H9 (cell line): ENCODE measurements around the gene HMCN1. TPM values are rescaled to one million over a fixed set of nuclear protein-coding genes. Genes with fewer than 3 reads are reported as not detected.

Experiments
- DNase-seq: peaks from one replicate; pipeline ENCODE4 v3.0.0-alpha.2; 2017
- H2AFZ ChIP-seq: one replicate; pipeline ENCODE4 v1.6.1; 2013; ENCODE audit warnings: mild to moderate bottlenecking, low read length, control low read depth, moderate library complexity
- H2AK5ac ChIP-seq: 2 replicates; pipeline ENCODE4 v1.6.1; 2013; ENCODE audit warnings: low read length, control low read depth, mixed read lengths; ENCODE audit not compliant: insufficient read length
- H2BK120ac ChIP-seq: one replicate; pipeline ENCODE4 v1.6.1; 2013; ENCODE audit warnings: low read depth, mild to moderate bottlenecking, low read length, control low read depth, inconsistent platforms; ENCODE audit not compliant: poor library complexity, severe bottlenecking
- H2BK12ac ChIP-seq: 2 replicates; pipeline ENCODE4 v1.6.1; 2013; ENCODE audit warnings: low read length, control low read depth, mixed read lengths, low read depth; ENCODE audit not compliant: insufficient read length
- H2BK15ac ChIP-seq: 2 replicates; pipeline ENCODE4 v1.6.1; 2013; ENCODE audit warnings: low read depth, low read length, control low read depth
- H2BK20ac ChIP-seq: one replicate; pipeline ENCODE4 v1.6.1; 2013; ENCODE audit warnings: low read depth, mild to moderate bottlenecking, low read length, control low read depth, inconsistent platforms; ENCODE audit not compliant: poor library complexity, severe bottlenecking
- H2BK5ac ChIP-seq: 2 replicates; pipeline ENCODE4 v1.6.1; 2013; ENCODE audit warnings: low read length, control low read depth, mixed read lengths; ENCODE audit not compliant: insufficient read length
- H3K14ac ChIP-seq: 2 replicates; pipeline ENCODE4 v1.6.1; 2013; ENCODE audit warnings: low read length, control low read depth; ENCODE audit not compliant: insufficient read depth
- H3K18ac ChIP-seq: 2 replicates; pipeline ENCODE4 v1.6.1; 2013; ENCODE audit warnings: low read depth, mild to moderate bottlenecking, mixed read lengths, low read length, control low read depth; ENCODE audit not compliant: insufficient read length
- H3K23ac ChIP-seq: 2 replicates; pipeline ENCODE4 v1.6.1; 2013; ENCODE audit warnings: low read length, control low read depth, mixed read lengths, low read depth; ENCODE audit not compliant: insufficient read length
- H3K23me2 ChIP-seq: 2 replicates; pipeline ENCODE4 v1.6.1; 2013; ENCODE audit warnings: low read depth, mild to moderate bottlenecking, mixed read lengths, low read length, control low read depth; ENCODE audit not compliant: insufficient read length, poor library complexity, severe bottlenecking
- H3K27ac ChIP-seq: 2 replicates; pipeline ENCODE4 v1.5.1; 2013; ENCODE audit warnings: low read length, control low read depth, mixed read lengths, low read depth; ENCODE audit not compliant: insufficient read length
- H3K27me3 ChIP-seq: 2 replicates; pipeline ENCODE4 v1.6.1; 2013; ENCODE audit warnings: low read length, control low read depth, inconsistent platforms; ENCODE audit not compliant: insufficient read depth
- H3K4ac ChIP-seq: 2 replicates; pipeline ENCODE4 v1.6.1; 2013; ENCODE audit warnings: low read depth, mild to moderate bottlenecking, control low read depth, inconsistent platforms, low read length, moderate library complexity
- H3K4me1 ChIP-seq: 2 replicates; pipeline ENCODE4 v1.6.1; 2013; ENCODE audit warnings: low read length, control low read depth, inconsistent platforms; ENCODE audit not compliant: insufficient read depth
- H3K4me2 ChIP-seq: 2 replicates; pipeline ENCODE4 v1.6.1; 2013; ENCODE audit warnings: low read length, control low read depth, mixed read lengths; ENCODE audit not compliant: insufficient read length, insufficient read depth
- H3K56ac ChIP-seq: 2 replicates; pipeline ENCODE4 v1.6.1; 2013; ENCODE audit warnings: low read depth, mild to moderate bottlenecking, mixed read lengths, low read length, control low read depth; ENCODE audit not compliant: insufficient read length
- H3K79me1 ChIP-seq: 2 replicates; pipeline ENCODE4 v1.6.1; 2013; ENCODE audit warnings: low read depth, mild to moderate bottlenecking, moderate library complexity, low read length, control low read depth, inconsistent platforms; ENCODE audit not compliant: insufficient read depth, poor library complexity, severe bottlenecking
- H3K79me2 ChIP-seq: 2 replicates; pipeline ENCODE4 v1.6.1; 2013; ENCODE audit warnings: low read length, control low read depth, inconsistent platforms; ENCODE audit not compliant: insufficient read depth
- H3K9ac ChIP-seq: 2 replicates; pipeline ENCODE4 v1.6.1; 2013; ENCODE audit warnings: low read length, control low read depth, mixed read lengths; ENCODE audit not compliant: insufficient read length; ENCODE audit errors: extremely low read depth
- H3K9me3 ChIP-seq: one replicate; pipeline ENCODE4 v1.6.1; 2013; ENCODE audit warnings: low read depth, low read length, inconsistent platforms; ENCODE audit not compliant: control insufficient read depth
- H3T11ph ChIP-seq: one replicate; pipeline ENCODE4 v1.6.1; 2013; ENCODE audit warnings: mild to moderate bottlenecking, low read length, control low read depth, inconsistent platforms
- H4K20me1 ChIP-seq: one replicate; pipeline ENCODE4 v1.6.1; 2013; ENCODE audit not compliant: control insufficient read depth, insufficient read length, insufficient read depth
- H4K5ac ChIP-seq: 2 replicates; pipeline ENCODE4 v1.6.1; 2013; ENCODE audit warnings: low read depth, mild to moderate bottlenecking, mixed read lengths, low read length, control low read depth; ENCODE audit not compliant: insufficient read length
- H4K8ac ChIP-seq: replicated peaks from 2 replicates; pipeline ENCODE4 v1.6.1; 2013; ENCODE audit warnings: low read length, control low read depth, mixed read lengths, low read depth; ENCODE audit not compliant: insufficient read length
- H4K91ac ChIP-seq: 2 replicates; pipeline ENCODE4 v1.6.1; 2013; ENCODE audit warnings: low read depth, mild to moderate bottlenecking, moderate library complexity, mixed read lengths, low read length, control low read depth; ENCODE audit not compliant: insufficient read length
- H3K27ac Mint-ChIP-seq, 3 experiments: 2 replicates in 2 of 3; 3 replicates in 1 of 3; pipeline ENCODE4 v1.8.0; 2020 to 2021; ENCODE audit warnings: mixed read lengths in 3 of 3, mild to moderate bottlenecking in 1 of 3, moderate library complexity in 1 of 3
- H3K27me3 Mint-ChIP-seq: 2 replicates; pipeline ENCODE4 v1.8.0; 2021; ENCODE audit warnings: low read depth, mild to moderate bottlenecking, moderate library complexity, mixed read lengths
- H3K36me3 Mint-ChIP-seq, 3 experiments: 2 replicates in 2 of 3; 3 replicates in 1 of 3; pipeline ENCODE4 v1.8.0; 2020 to 2021; ENCODE audit warnings: low read depth in 3 of 3, mixed read lengths in 3 of 3; ENCODE audit not compliant: insufficient read depth in 1 of 3
- H3K4me1 Mint-ChIP-seq, 2 experiments: 2 replicates each; pipeline ENCODE4 v1.8.0; 2020; ENCODE audit warnings: mixed read lengths in 2 of 2
- H3K4me3 Mint-ChIP-seq, 2 experiments: 2 replicates in 1 of 2; 3 replicates in 1 of 2; pipeline ENCODE4 v1.8.0; 2020 to 2021; ENCODE audit warnings: mild to moderate bottlenecking in 2 of 2, mixed read lengths in 2 of 2, moderate library complexity in 1 of 2
- H3K9me3 Mint-ChIP-seq, 2 experiments: 2 replicates in 1 of 2; 3 replicates in 1 of 2; pipeline ENCODE4 v1.8.0; 2020; ENCODE audit warnings: mild to moderate bottlenecking in 2 of 2, mixed read lengths in 2 of 2, moderate library complexity in 1 of 2
- CTCF ChIP-seq: fragments of 200-600 bp; sonication (generic); conservative IDR thresholded peaks from 3 replicates; pipeline ENCODE4 v1.8.0; 2021; ENCODE audit warnings: antibody characterized with exemption, mild to moderate bottlenecking
- WGBS: extraction: QIAGEN DNeasy Blood & Tissue Kit; methylation state at CpG from one replicate; pipeline ENCODE4 v1.1.7; 2013; ENCODE audit warnings: missing lambda C conversion rate, low lambda C conversion rate, mixed read lengths; ENCODE audit not compliant: insufficient read length; ENCODE audit errors: extremely low coverage; 5-methylcytosine and 5-hydroxymethylcytosine counted together
- total RNA-seq: library from RNA; stranded (reverse); gene quantifications from 2 replicates; pipeline ENCODE4 v1.2.1, GENCODE V29; 2021

Gene HMCN1
- total RNA-seq, 1 experiment from 2014 or later, result 3.3 TPM

GRCh38 chr1:185961664-185962063 is 227.5 kb downstream of the HMCN1 start:
- Histone ChIP-seq H3K9me3 (no peaks in the 10 kb centered on the region), H3K4me1 (peaks cover 2% of the 10 kb centered on the region; the same call in 1 of the 2 replicates), H3K56ac (no peak overlapping the region), H3K23me2 (no peaks in the 10 kb centered on the region), H3K27ac (no peak overlapping the region), H2BK20ac (no peak overlapping the region), H3K79me1 (no peaks in the 10 kb centered on the region), H3K9ac (no peak overlapping the region), H3K79me2 (no peaks in the 10 kb centered on the region), H3K4me2 (no peak overlapping the region), H3K14ac (no peak overlapping the region), H4K20me1 (no peaks in the 10 kb centered on the region), H2BK12ac (no peak overlapping the region), H2AFZ (no peak overlapping the region), H2BK120ac (no peak overlapping the region), H3K23ac (no peak overlapping the region), H4K91ac (no peak overlapping the region), H3T11ph (no peak overlapping the region), H2BK15ac (no peak overlapping the region), H2BK5ac (no peak overlapping the region), H3K18ac (no peak overlapping the region), H2AK5ac (no peak overlapping the region), H3K4ac (no peak overlapping the region), H4K8ac (no peak overlapping the region), H4K5ac (no peak overlapping the region), H3K27me3 (no peaks in the 10 kb centered on the region)
- no peak for TF ChIP-seq CTCF
- H3K4me3 Mint-ChIP-seq, result no peak overlapping the region
- H3K9me3 Mint-ChIP-seq, result no peaks in the 10 kb centered on the region
- peaks cover 11 to 18% of the 10 kb centered on the region in 2 experiments for H3K4me1 Mint-ChIP-seq
- DNase-seq, result no peak
- H3K27me3 Mint-ChIP-seq, result no peaks in the 10 kb centered on the region
- WGBS, result no CpG with 5 or more reads among the region's 2 CpGs
- no peaks in the 10 kb centered on the region for H3K36me3 Mint-ChIP-seq
- no peak overlapping the region for H3K27ac Mint-ChIP-seq
